Peyer's patch (tissue), 4 donors: ENCODE data around the gene CADPS2.

Experiments used
- CTCF ChIP-seq, 6 experiments: fragments of 450-650 bp in 4 of 6; fragments of 200-600 bp in 2 of 6; sonication (generic) in 1 of 6; IDR thresholded peaks; one replicate each; pipeline ENCODE4 v1.5.1; 2017 to 2019; ENCODE audit warnings: antibody characterized with exemption in 6 of 6, mild to moderate bottlenecking in 3 of 6, moderate library complexity in 1 of 6
- POLR2A ChIP-seq, 2 donors: fragments of 450-650 bp; IDR thresholded peaks; one replicate each; pipeline ENCODE4 v1.5.1; 2017; ENCODE audit warnings: antibody characterized with exemption in 2 of 2, mild to moderate bottlenecking in 2 of 2, moderate library complexity in 2 of 2

DNA sequence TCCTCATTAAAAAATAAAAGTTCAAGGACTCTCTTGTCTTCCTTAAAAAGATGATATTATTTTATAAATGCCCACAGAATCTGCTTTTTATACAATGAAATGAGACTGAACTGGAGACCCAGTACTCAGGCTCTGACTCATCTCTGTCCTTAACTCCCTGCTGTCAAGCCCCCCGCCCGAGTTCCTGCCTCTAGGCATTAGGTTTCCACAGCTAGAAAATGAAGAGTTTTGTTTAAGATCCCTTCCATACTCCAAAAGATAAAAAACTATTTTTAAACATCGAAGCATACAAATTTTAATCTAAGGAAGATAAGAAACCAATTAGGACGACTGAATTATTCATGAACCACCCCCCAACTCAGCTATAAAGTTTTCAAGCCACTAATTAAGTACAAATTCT, 484.0 kb downstream of the CADPS2 start:
- TF ChIP-seq CTCF (IDR thresholded peaks at IDR 0.05) = no peak
- no peak for TF ChIP-seq POLR2A (IDR thresholded peaks at IDR 0.05)
